IMR-90 (cell line): ENCODE results near the gene DMD. TPM values are rescaled to one million over a fixed set of nuclear protein-coding genes. Genes with fewer than 3 reads are reported as not detected.

Experiments used
- ATAC-seq: fragments of 200-7000 bp; cut with Tn5 transposase; 2 replicates; pipeline ENCODE4 v1.9.1; 2020; ENCODE audit warnings: low read depth, mild to moderate bottlenecking, moderate library complexity
- BruUV-seq: library from RNA; stranded (reverse); fragments of 400-500 nt; replicated peaks from 2 replicates; lab custom pipeline; 2021; lab: Mats Ljungman, UMichigan
- CTCF ChIA-PET: fragments of 300-600 bp; formaldehyde crosslinking; extraction: SDS; loops from one replicate; lab custom pipeline; 2021; ENCODE audit warnings: antibody characterized with exemption; lab: Yijun Ruan, JAX
- POLR2A ChIA-PET: fragments of 300-600 bp; sonication (Branson Sonifier 250); formaldehyde crosslinking; loops from one replicate; lab custom pipeline; 2022; ENCODE audit warnings: antibody characterized with exemption; ENCODE audit not compliant: unreplicated experiment; lab: Charles Lee
- DNase-seq: peaks from one replicate; pipeline ENCODE4 v3.0.0; 2013
- H2AFZ ChIP-seq: replicated peaks from 2 replicates; pipeline ENCODE3; 2013; ENCODE audit warnings: low read length, mild to moderate bottlenecking; ENCODE audit not compliant: poor library complexity
- H2AK5ac ChIP-seq: 2 replicates; pipeline ENCODE4 v1.6.1; 2013; ENCODE audit warnings: low read depth, low read length, inconsistent platforms
- H2AK9ac ChIP-seq: replicated peaks from 2 replicates; pipeline ENCODE3; 2013; ENCODE audit warnings: mild to moderate bottlenecking, low read depth, low read length, moderate library complexity; ENCODE audit not compliant: poor library complexity
- H2BK120ac ChIP-seq: 2 replicates; pipeline ENCODE4 v1.6.1; 2013; ENCODE audit warnings: low read depth, low read length, inconsistent platforms
- H2BK15ac ChIP-seq: 3 replicates; pipeline ENCODE4 v1.6.1; 2013; ENCODE audit warnings: low read depth, low read length, inconsistent platforms
- H2BK20ac ChIP-seq: 2 replicates; pipeline ENCODE4 v1.6.1; 2013; ENCODE audit warnings: low read depth, mild to moderate bottlenecking, inconsistent platforms, low read length, moderate library complexity
- H2BK5ac ChIP-seq: 2 replicates; pipeline ENCODE4 v1.6.1; 2013; ENCODE audit warnings: mild to moderate bottlenecking, low read depth, low read length, inconsistent platforms; ENCODE audit not compliant: poor library complexity, severe bottlenecking
- H3K14ac ChIP-seq: replicated peaks from 2 replicates; pipeline ENCODE4 v1.6.1; 2013; ENCODE audit warnings: low read depth, low read length, inconsistent platforms
- H3K18ac ChIP-seq: 2 replicates; pipeline ENCODE4 v1.6.1; 2013; ENCODE audit warnings: low read depth, low read length, control low read depth
- H3K23ac ChIP-seq: 2 replicates; pipeline ENCODE4 v1.6.1; 2013; ENCODE audit warnings: low read depth, low read length, inconsistent platforms
- H3K27ac ChIP-seq: 2 replicates; pipeline ENCODE4 v1.5.1; 2013; ENCODE audit warnings: mild to moderate bottlenecking, control low read depth, low read length; ENCODE audit not compliant: insufficient read depth
- H3K27me3 ChIP-seq: 2 replicates; pipeline ENCODE4 v1.6.1; 2013; ENCODE audit warnings: low read length; ENCODE audit not compliant: control insufficient read depth, insufficient read depth
- H3K36me3 ChIP-seq: 2 replicates; pipeline ENCODE4 v1.6.1; 2013; ENCODE audit warnings: low read length, mixed read lengths; ENCODE audit not compliant: control insufficient read depth, insufficient read depth
- H3K4ac ChIP-seq: 2 replicates; pipeline ENCODE4 v1.6.1; 2013; ENCODE audit warnings: low read depth, low read length, inconsistent platforms
- H3K4me1 ChIP-seq: 2 replicates; pipeline ENCODE4 v1.6.1; 2013; ENCODE audit warnings: low read length, mixed read lengths; ENCODE audit not compliant: control insufficient read depth, insufficient read depth
- H3K4me2 ChIP-seq: 2 replicates; pipeline ENCODE4 v1.6.1; 2013; ENCODE audit warnings: low read depth, mild to moderate bottlenecking, control low read depth, low read length, moderate library complexity
- H3K4me3 ChIP-seq: 2 replicates; pipeline ENCODE4 v1.5.1; 2013; ENCODE audit warnings: low read depth, mild to moderate bottlenecking, control low read depth, low read length, moderate library complexity; ENCODE audit not compliant: insufficient read depth
- H3K56ac ChIP-seq: 2 replicates; pipeline ENCODE4 v1.6.1; 2013; ENCODE audit warnings: low read length, inconsistent platforms; ENCODE audit not compliant: insufficient read depth; ENCODE audit errors: extremely low read depth
- H3K79me1 ChIP-seq, 2 experiments: 2 replicates each; pipeline ENCODE4 v1.6.1; 2013; ENCODE audit warnings: low read length in 2 of 2, inconsistent platforms in 1 of 2, low read depth in 1 of 2
- H3K9ac ChIP-seq: 2 replicates; pipeline ENCODE4 v1.6.1; 2013; ENCODE audit warnings: low read depth, low read length, control low read depth
- H3K9me1 ChIP-seq: 2 replicates; pipeline ENCODE4 v1.6.1; 2013; ENCODE audit warnings: low read length, inconsistent platforms; ENCODE audit not compliant: insufficient read depth
- H3K9me3 ChIP-seq: 2 replicates; pipeline ENCODE4 v1.6.1; 2013; ENCODE audit warnings: low read length; ENCODE audit not compliant: control insufficient read depth, insufficient read depth
- H4K20me1 ChIP-seq: 2 replicates; pipeline ENCODE4 v1.6.1; 2013; ENCODE audit warnings: low read length, inconsistent platforms; ENCODE audit not compliant: insufficient read depth
- H4K5ac ChIP-seq: 2 replicates; pipeline ENCODE4 v1.6.1; 2013; ENCODE audit warnings: mild to moderate bottlenecking, low read depth, low read length, control low read depth
- H4K8ac ChIP-seq, 2 experiments: 2 replicates each; pipeline ENCODE4 v1.6.1; 2013; ENCODE audit warnings: low read depth in 2 of 2, low read length in 2 of 2, control low read depth in 1 of 2, inconsistent platforms in 1 of 2
- H4K91ac ChIP-seq: 2 replicates; pipeline ENCODE4 v1.6.1; 2013; ENCODE audit warnings: low read depth, low read length, inconsistent platforms; ENCODE audit not compliant: insufficient read depth
- BHLHE40 ChIP-seq: fragments of 150-350 bp; IDR thresholded peaks from 2 replicates; pipeline ENCODE4 v1.6.1; 2016; ENCODE audit warnings: mild to moderate bottlenecking, low read depth, low read length
- CHD1 ChIP-seq: IDR thresholded peaks from 2 replicates; pipeline ENCODE4 v1.6.1; 2012; ENCODE audit warnings: low read depth, low read length, improper control_type of control experiment
- RAD21 ChIP-seq: IDR thresholded peaks from 2 replicates; pipeline ENCODE4 v1.6.1; 2012; ENCODE audit warnings: low read length, improper control_type of control experiment
- RFX5 ChIP-seq: IDR thresholded peaks from 2 replicates; pipeline ENCODE4 v1.8.0; 2012; ENCODE audit warnings: low read depth, mild to moderate bottlenecking, low read length, moderate library complexity
- WGBS, 2 experiments: methylation state at CpG; one replicate each; pipeline versions ENCODE4 v1.1.5 to v1.1.7; 2013; ENCODE audit warnings: missing lambda C conversion rate in 2 of 2; ENCODE audit not compliant: insufficient read length in 1 of 2; ENCODE audit errors: extremely low coverage in 2 of 2; 5-methylcytosine and 5-hydroxymethylcytosine counted together
- dilution Hi-C: fragments of 300-500 bp; cut with HindIII; formaldehyde crosslinking; loops from one replicate; pipeline ENCODE4 v1.14.3; 2018; ENCODE audit warnings: low sequenced_read_pairs; ENCODE audit not compliant: unreplicated experiment
- in situ Hi-C: fragments of 300-500 bp; cut with MboI; formaldehyde crosslinking; loops from 3 replicates; pipeline ENCODE4 v1.14.3; 2019; ENCODE audit warnings: low sequenced_read_pairs, inconsistent platforms, mixed read lengths
- intact Hi-C: fragments of 100-400 bp; cut with micrococcal nuclease; formaldehyde crosslinking; loops from 2 replicates; pipeline ENCODE4 v1.10.0; 2022
- polyA plus RNA-seq, 3 experiments: library from polyadenylated mRNA; depleted of rRNA; stranded (reverse); fragments of >200 nt; gene quantifications; 2 replicates each; pipeline ENCODE4 v1.2.3, GENCODE V29; 2012; ENCODE audit warnings: low replicate concordance in 1 of 3
- total RNA-seq: library from RNA; depleted of rRNA; stranded (reverse); fragments of >200 nt; gene quantifications from 2 replicates; pipeline ENCODE4 v1.2.3, GENCODE V29; 2012
- TF ChIP-seq, protein P1 (sequence below): fragments of 150-350 bp; IDR thresholded peaks from 2 replicates; pipeline ENCODE4 v1.6.1; 2016; ENCODE audit warnings: low read depth, mild to moderate bottlenecking, low read length, moderate library complexity, borderline replicate concordance

DMD gene
- total and polyA plus RNA-seq, 2 of the 4 experiments (the other 2 are of a cell fraction): 6.6 to 11.8 TPM

DNA sequence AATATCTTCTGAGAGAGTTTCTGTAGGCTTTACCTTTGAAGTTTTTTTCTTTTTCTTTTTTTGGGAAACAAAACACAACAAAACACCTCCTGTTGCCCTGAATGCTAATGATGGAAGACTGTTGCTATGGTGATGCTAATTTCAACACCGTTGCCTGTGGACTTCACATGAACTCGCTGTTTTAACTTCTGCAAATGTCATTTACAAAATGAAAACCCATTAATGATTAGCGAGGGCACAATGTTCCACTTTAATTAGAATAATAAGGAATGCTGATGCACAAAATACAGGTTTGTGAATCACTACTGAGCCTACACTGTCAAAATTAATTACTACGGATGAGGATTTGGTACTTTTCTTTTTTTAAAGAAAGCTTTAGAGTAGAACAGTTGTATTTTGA is 1912.4 kb downstream of the DMD start:
- Histone ChIP-seq H3K14ac (no peak overlapping the region), H4K20me1 (no peaks in the 10 kb centered on the region), H3K36me3 (no peaks in the 10 kb centered on the region), H2BK120ac (no peak overlapping the region), H3K23ac (no peak overlapping the region), H2AK5ac (no peak overlapping the region), H3K56ac (no peak overlapping the region), H2BK20ac (no peak overlapping the region), H3K4me2 (no peak overlapping the region), H4K8ac (no peak overlapping the region), H3K9me1 (no peaks in the 10 kb centered on the region), H3K4me1 (no peaks in the 10 kb centered on the region), H3K18ac (no peak overlapping the region), H3K79me1 (no peaks in the 10 kb centered on the region), H4K5ac (no peak overlapping the region), H3K4me3 (no peak overlapping the region), H2AFZ (no peak overlapping the region), H4K91ac (no peak overlapping the region), H2BK15ac (no peak overlapping the region), H3K4ac (no peak overlapping the region), H3K9ac (no peak overlapping the region), H3K9me3 (no peaks in the 10 kb centered on the region), H2AK9ac (no peak overlapping the region), H2BK5ac (no peak overlapping the region), H3K27ac (no peak overlapping the region), H3K27me3 (no peaks in the 10 kb centered on the region)
- in situ Hi-C loops (no loop called here), intact Hi-C loops (no loop called here), dilution Hi-C loops (no loop called here)
- DNase-seq: no peak
- no CpG with 5 or more reads among the region's 4 CpGs for WGBS, 2 experiments
- ChIA-PET CTCF (interaction anchor here (0.7 kb wide), 1 partner anchor 44 kb away, joined by 6 read pairs; no protein-coding TSS in a partner anchor), POLR2A (no interaction called here)
- no peak for ATAC-seq
- no TSS peak for BruUV-seq
- no peak for TF ChIP-seq RFX5
- TF ChIP-seq, protein P1, sequence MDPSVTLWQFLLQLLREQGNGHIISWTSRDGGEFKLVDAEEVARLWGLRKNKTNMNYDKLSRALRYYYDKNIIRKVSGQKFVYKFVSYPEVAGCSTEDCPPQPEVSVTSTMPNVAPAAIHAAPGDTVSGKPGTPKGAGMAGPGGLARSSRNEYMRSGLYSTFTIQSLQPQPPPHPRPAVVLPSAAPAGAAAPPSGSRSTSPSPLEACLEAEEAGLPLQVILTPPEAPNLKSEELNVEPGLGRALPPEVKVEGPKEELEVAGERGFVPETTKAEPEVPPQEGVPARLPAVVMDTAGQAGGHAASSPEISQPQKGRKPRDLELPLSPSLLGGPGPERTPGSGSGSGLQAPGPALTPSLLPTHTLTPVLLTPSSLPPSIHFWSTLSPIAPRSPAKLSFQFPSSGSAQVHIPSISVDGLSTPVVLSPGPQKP: no peak
- TF ChIP-seq RAD21: no peak
- no peak for TF ChIP-seq BHLHE40
- no peak for TF ChIP-seq CHD1
